CD4-positive, alpha-beta T cell treated with Interleukin-6 at 100 ng/mL for 8 hours (primary cell): Measurements from ENCODE around the gene TTBK1.

Experiments used
- DNase-seq: peaks from one replicate; pipeline ENCODE4 v3.0.0-alpha.2; 2020; ENCODE audit warnings: mixed read lengths, low spot score

Gene TTBK1

DNA sequence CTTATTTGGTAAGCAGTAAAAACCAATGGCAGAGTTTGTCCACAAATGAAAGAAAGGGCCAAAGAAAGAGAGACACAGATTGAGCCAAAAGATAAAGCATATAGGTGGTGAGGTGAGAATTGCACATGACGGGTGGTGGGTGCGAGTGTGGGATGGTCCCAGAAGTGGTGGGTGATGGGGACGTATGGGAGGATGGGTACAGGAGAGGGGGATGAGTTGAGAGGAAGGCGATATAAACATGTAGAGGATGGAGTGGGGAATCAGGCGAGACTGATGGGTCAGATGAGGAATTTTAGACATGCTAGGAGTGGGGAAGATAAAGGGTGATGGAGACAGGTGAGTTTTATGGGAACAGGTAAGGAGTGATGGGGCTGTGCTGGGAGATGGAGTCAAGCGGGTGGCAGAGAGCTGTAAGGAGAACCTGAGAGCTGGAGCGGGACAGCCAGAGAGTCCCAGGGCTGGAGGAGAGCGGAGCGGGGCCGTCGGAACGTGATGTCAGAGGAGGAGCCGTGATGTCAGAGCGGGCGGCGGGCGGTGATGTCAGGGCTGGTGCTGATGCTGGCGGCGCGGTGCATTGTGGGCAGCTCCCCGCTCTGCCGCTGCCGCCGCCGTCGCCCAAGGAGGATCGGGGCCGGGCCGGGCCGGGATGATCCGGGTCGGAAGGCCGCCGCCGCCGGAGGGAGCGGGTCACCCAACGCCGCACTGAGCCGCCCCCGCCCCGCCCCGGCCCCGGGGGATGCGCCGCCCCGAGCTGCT, at the start of gene TTBK1:
Gene TTBK1, plus strand, starts transcription at position 574 of the 756 bp plus-strand sequence. CDS start 3,180 bp downstream, outside the sequence.
- DNase-seq, result no peak

DNA sequence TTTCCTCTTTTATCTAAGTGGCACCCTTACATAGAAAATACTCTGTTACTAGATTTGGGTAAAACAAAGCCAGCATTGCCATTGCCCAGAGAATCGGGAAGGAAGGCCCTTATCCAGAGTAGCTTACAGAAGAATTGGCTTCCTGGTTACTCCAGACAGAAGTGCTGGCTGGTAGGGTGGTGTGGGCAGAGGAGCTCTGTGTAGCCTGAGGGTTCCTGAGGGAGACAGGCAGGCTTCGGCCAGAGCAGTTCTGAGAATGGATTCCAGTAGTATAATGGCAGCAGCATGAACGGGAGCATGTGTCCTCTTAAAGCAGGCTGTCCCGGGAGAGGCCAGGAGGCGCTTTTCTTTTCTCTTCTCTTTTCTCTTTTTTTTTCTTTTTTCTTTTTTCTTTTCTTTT, 49.4 kb upstream of the TTBK1 start:
- no peak for DNase-seq

DNA sequence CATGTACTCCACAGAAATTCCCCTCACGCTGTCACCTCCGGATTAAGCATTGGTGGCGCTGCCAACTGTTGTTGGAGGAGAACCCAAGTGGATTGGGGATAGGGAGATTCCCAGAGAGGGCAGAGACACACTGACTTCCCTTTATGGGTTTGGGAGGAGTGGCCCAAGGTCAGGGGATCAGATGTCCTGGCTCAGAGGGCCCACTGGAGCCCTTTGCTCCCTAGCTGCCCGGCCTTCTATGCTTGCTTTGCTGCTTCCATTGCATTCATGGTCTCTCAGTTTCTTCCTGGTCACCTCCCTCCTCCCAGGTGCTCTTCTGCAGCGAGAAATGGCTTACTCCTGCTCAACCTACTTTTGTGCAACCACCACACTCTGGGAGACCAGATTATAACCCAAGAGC, 46.9 kb upstream of the TTBK1 start:
- no peak for DNase-seq

DNA sequence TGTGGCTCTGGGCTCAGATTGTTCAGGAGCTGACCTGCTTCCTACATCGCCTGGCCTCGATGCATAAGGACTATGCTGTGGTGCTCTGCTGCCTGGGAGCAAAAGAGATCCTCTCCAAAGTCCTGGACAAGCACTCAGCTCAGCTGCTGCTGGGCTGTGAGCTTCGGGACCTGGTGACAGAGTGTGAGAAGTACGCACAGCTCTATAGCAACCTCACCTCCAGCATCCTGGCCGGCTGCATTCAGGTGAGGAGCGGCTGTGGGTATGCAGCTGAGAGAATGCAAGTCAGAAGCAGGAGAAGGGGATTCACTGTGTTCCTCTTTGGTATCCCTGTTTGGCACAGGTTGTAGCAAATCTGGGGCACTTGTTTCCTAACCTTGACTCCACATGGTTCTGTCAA, 43.4 kb upstream of the TTBK1 start:
- no peak for DNase-seq

DNA sequence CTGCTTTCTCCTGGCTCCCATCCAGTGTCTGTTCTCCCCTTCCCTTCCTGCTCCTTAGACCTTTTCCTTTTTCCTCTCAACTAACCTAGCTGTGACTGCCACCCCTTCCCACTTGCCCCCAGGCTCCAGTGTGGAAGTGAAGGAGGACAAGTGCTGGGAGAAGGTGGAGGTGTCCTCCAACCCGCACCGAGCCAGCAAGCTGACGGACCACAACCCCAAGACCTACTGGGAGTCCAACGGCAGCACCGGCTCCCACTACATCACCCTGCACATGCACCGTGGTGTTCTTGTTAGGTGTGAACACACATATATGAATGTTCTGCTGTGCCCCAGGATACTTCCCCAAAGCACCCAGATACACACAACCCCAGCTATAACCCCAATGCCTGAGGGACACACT, 42.7 kb upstream of the TTBK1 start:
- no peak for DNase-seq

DNA sequence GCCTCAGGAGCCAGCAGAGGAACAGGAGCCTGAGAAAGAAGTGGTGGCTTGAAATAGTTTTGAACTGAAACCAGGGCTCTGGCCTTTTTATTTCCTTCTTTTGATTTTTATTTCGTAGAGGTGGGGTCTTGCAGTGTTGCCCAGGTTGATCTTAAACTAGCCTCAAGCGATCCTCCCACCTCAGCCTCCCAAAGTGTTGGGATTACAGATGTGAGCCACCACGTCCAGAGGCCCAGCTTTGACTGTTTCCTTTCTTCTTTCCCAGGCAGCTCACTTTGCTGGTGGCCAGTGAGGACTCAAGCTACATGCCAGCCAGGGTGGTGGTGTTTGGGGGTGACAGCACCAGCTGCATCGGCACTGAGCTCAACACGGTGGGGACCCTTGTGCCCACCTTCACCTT, 40.8 kb upstream of the TTBK1 start:
- DNase-seq, result no peak

DNA sequence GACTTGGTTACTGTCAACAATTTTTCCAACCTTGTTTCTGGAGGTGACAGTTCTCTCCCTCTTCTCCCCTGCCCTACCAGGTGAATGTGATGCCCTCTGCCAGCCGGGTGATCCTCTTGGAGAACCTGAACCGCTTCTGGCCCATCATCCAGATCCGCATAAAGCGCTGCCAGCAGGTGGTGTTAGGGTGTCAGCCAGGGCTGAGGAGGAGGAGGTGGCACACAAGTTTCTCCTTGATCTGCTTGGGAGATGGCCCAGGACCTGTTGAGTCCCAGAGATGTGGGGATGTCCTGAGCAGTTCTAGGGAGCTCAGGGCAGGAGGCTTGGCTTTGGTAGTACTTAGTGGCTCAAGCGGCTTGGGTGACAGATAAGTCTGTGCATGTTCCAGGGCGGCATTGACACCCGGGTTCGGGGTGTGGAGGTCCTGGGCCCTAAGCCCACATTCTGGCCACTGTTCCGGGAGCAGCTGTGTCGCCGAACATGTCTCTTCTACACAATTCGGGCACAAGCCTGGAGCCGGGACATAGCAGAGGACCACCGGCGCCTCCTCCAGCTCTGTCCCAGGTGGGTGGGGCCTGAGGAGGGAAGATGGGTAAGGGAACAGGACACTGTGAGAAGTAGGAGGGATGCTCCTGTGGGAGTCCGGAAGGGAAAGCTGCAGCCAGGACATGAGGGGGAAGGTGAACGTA, 40.1 kb upstream of the TTBK1 start:
- DNase-seq, result no peak

DNA sequence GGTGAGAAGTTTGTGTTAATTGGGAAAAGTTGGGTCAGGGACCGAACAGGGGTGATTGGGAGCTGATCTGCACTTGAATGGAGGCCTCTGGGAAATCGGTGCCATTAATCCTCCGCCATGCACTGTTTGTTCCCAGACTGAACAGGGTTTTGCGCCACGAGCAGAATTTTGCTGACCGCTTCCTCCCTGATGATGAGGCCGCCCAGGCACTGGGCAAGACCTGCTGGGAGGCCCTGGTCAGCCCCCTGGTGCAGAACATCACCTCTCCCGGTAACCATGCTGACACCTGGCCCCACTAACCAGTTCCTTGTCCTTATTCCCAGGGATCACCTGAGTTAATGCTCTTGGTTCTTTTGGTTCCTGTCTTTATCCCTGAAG, 39.6 kb upstream of the TTBK1 start:
- no peak for DNase-seq

DNA sequence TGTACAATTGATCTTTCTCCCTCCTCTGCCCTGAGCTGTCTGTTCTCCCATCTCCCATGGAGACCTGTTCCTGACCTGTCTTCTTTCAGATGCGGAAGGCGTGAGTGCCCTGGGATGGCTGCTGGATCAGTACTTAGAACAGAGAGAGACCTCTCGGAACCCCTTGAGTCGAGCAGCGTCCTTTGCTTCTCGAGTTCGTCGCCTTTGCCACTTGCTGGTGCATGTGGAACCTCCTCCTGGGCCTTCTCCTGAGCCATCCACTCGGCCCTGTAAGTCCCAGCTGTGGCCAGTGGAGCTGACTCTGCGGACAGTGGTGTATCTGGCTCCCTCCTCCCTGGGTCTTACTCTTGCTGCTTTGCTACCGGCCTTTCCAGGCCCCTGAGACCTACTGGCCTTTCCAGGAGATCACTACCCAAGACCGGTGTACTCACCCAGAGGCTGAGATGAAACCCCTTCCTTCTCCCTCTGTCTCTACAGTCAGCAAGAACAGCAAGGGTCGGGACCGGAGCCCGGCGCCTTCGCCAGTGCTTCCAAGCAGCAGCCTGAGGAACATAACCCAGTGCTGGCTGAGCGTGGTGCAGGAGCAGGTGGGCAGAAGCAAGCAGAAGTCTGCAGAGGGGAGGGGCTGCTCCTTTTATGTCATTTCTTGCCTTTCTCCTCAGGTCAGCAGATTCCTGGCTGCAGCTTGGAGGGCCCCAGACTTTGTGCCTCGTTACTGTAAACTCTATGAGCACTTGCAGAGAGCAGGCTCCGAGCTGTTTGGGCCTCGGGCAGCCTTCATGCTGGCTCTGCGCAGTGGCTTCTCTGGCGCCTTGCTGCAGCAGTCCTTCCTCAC, 38.8 kb upstream of the TTBK1 start:
- no peak for DNase-seq

DNA sequence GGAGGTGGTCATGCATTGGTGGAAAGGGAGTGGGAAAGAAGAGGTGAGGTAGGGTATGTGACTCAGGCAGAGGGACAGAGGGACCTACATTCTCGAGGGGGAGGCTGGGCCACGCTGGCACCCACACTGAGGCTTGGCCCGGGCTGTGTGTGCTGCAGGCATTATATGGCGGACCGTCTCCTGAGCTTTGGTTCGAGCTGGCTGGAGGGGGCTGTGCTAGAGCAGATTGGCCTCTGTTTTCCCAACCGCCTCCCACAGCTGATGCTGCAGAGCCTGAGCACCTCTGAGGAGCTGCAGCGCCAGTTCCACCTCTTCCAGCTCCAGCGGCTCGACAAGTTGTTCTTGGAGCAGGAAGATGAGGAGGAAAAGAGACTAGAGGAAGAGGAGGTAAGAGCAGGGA, 37.4 kb upstream of the TTBK1 start:
- no peak for DNase-seq

DNA sequence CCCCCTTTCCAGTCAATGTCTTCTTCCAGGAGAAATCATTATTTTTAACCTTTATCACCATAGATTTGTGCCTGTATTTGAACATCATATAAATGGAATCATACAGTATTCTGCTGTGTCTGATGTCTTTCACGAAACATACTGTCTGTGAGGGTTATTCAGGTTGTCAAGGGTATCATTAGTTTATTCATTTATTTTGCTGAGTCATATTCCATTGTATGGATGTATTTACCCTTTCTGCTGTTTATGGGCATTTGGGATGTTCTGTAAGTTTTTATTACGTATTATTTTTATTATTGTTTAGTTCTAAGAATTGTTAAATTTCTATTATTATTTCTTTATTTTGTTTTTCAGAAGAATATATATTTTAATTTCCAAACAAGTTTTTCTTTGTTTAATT, 36.0 kb upstream of the TTBK1 start:
- DNase-seq, result no peak

DNA sequence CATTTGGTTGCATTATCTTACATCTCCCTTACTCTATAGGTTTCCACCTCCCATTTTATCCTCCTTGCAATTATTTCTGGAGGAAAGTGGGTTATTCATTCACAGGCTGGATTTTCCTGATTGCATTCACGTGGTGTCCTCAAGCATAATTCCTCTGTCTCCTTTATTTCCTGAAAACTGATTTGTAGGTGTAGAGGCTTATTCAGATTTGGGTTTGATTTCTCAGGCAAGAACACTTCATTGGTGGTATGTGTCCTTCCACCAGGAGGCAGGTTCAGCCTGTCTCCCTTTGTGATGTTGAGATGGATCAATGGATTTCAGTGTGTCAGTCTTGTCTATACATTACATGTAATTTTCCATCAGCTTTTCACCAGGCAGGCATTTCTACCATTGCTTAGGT, 31.3 kb upstream of the TTBK1 start:
- DNase-seq, result no peak

DNA sequence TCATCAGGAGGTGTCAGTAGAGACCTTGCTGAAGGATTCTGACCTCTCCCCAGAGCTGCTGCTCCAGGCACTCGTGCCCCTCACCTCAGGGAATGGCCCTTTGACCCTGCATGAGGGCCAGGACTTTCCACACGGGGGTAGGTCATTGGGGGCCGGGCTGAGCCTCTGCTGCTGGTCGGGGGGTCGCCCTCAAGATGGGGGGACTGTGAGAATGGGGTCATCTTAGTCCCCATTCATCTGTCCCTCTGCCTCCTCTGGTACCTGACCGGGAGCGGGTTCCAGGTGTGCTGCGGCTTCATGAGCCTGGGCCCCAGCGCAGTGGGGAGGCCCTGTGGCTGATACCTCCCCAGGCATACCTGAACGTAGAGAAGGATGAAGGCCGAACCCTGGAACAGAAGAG, 29.9 kb upstream of the TTBK1 start:
- DNase-seq, result no peak

DNA sequence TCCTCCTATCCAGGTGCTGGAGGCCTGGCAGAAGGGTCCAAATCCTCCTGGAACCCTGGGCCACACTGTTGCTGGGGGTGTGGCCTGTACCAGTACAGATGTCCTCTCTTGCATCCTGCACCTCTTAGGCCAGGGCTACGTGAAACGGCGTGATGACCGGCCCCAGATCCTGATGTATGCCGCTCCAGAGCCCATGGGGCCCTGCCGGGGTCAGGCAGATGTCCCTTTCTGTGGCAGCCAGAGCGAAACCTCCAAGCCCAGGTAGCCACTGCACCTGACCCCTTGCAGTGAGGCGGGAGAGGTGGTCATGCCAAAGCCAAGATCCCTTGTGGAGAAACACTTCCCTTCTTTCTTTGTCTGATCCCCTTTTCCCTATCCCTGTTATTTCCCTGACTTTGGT, 28.2 kb upstream of the TTBK1 start:
- DNase-seq, result no peak

DNA sequence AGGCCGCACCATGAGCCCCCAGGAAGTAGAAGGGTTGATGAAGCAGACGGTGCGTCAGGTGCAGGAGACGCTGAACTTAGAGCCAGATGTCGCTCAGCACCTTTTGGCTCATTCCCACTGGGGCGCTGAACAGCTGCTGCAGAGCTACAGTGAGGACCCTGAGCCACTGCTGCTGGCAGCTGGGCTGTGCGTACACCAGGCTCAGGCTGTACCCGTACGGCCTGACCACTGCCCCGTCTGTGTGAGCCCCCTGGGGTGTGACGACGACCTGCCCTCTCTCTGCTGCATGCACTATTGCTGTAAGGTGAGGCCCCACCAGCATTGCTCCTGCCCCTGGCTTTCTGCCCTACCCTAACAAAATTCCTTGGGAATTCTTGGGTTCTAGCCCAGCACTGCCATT, 27.1 kb upstream of the TTBK1 start:
- DNase-seq, result no peak

DNA sequence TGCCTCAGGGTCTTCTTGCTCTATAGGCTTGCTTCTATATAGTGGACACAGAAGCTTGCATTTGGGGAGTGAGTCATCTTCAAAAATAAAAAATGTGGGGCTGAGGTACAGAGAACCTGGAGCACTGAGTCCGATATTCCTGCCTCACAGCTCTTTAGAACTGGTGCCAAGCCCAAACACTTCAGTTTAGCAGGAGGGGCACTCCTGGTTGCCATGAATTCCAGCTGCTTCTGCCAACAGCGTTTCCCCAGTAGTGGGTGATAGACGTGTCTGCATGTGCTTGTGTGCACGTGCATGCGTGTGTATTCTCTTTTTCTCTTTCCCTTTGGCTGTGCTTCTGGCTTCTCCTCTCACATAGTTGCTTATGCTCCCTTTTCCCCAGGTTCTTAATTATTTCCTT, 25.9 kb upstream of the TTBK1 start:
- no peak for DNase-seq

DNA sequence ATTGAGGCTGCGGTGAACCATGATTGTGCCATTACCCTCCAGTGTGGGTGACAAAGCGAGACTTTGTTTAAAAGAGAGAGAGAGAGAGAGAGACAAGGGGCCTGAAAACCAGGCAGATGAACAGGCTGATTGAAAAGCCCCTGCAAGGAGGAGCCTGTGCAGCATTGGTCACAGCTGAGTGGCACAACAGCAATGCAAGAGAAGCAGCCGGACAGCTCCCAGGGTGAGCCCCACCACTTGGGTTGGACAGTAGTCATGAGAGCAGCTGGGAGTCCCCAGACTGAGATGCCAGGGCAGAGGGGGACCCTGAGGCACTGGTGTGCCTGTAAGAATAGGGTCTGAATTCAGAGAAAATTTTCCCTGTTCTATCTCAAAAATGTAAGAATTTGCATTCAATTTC, 24.2 kb upstream of the TTBK1 start:
- no peak for DNase-seq

DNA sequence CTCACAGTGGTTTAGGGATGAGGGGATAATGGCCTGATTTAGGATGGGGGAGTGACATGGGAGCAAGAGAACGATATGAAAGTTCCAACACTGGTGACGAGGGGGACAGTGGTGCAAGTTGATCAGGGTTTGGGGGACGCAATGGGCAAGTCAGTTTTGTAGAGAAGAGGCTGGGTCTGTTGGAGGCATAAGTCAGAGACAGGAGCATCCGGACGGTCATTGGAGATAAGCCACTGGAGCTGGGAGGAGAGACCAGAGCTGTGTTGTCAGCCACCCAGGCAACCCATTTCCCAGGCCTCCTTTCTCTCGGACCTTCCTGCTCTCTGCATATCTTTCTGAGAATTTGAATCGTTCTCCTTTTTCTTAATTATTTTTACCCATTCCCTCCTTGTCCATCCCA, 23.5 kb upstream of the TTBK1 start:
- DNase-seq, result no peak

DNA sequence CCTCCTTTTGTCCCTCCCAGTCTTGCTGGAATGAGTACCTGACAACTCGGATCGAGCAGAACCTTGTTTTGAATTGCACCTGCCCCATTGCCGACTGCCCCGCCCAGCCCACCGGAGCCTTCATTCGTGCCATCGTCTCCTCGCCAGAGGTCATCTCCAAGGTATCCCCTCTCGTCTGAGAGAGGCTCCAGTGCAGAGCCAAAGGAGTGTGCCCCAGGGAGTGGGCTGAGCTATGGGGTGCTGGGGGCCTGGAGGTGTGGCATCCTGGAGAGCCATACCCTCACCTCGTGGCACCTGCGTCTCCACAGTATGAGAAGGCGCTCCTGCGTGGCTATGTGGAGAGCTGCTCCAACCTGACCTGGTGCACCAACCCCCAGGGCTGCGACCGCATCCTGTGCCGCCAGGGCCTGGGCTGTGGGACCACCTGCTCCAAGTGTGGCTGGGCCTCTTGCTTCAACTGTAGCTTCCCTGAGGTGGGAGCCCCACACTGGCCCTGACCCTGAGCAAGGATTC, 22.8 kb upstream of the TTBK1 start:
- no peak for DNase-seq

DNA sequence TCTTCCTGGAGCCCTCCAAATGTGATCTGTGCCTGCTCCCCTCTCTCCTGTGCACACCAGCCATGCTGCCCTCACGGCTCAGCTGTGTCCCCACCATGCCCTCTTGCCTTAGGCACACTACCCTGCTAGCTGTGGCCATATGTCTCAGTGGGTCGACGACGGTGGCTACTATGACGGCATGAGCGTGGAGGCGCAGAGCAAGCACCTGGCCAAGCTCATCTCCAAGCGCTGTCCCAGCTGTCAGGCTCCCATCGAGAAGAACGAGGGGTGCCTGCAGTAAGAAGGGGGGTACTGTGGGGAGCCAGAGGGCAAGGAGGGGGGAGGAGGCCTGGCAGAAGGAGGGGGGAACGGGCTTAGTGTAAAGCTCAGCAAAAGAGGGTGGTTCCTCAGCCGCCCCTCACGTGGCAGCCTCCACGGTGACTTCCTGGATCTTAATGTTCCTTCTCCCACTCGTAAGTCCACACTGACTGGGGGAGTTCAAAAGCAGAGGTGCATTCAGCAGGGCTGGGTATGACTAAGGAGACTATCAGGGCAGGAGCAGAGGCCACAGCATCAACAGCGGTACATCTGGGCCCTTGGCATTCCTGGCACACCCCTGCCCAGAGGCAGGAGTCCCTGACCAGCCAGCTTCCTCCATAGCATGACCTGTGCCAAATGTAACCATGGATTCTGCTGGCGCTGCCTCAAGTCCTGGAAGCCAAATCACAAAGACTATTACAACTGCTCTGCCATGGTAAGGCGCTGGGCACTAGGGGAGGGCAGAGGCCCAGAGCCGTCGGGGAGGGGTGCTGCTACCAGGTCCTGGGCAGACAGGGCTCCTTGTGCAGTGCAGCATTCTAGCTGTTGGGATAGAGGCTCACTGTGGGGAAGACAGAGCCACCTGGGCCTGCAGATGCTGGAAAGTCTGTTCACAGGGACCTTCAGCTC, 22.0 kb upstream of the TTBK1 start:
- no peak for DNase-seq

DNA sequence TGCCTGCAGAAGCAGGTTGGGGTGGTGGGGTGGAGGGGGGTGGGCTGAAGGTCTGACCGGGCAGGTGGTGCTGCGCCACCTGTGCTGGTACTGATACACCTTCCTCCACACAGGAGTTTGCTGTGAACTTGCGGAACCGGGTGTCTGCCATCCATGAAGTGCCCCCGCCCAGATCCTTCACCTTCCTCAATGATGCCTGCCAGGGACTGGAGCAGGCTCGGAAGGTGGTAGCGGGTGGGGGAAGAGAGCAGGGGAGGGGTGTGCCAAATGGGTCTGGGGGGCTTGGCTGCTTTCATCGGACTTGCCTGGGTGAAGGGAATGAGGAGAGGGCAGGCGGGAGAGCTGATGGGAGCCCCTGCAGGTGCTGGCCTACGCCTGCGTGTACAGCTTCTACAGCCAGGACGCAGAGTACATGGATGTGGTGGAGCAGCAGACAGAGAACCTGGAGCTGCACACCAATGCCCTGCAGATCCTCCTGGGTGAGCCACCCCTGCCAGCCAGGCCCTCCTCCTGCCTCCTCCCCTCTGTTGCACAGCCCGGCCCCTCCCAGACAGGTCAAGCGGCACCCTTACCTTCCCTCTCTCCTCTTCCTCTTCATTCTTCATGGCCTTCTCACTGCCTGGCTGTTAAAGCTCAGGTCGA, 20.7 kb upstream of the TTBK1 start:
- no peak for DNase-seq
